Spleen (tissue), 7 donors: ENCODE data around the gene SSH2.

ENCODE experiments used
- CTCF ChIP-seq, 11 experiments: fragments of 200-600 bp in 7 of 11; fragments of 450-650 bp in 4 of 11; sonication (generic) in 4 of 11; IDR thresholded peaks in 8 of 11; conservative IDR thresholded peaks in 3 of 11; 1 replicate in 7 of 11; 2 replicates in 4 of 11; pipeline versions ENCODE4 v1.4.0 to v1.8.0; 2016 to 2021; ENCODE audit warnings: antibody characterized with exemption in 11 of 11, inconsistent platforms in 4 of 11, mild to moderate bottlenecking in 1 of 11
- POLR2A ChIP-seq, 3 donors: fragments of 450-650 bp; IDR thresholded peaks; one replicate each; pipeline ENCODE4 v1.5.1; 2017; ENCODE audit warnings: antibody characterized with exemption in 3 of 3, mild to moderate bottlenecking in 1 of 3
- POLR2AphosphoS5 ChIP-seq, 3 donors: sonication (generic); formaldehyde crosslinking; IDR thresholded peaks; one replicate each; pipeline ENCODE4 v1.5.1; 2017; ENCODE audit warnings: antibody characterized with exemption in 3 of 3
- donor health status: DM: no; HTN: no; CAD: no; lungs with moderate emphysema.
- donor health status: DM: no; HTN: no; CAD: no.
- donor health status: DM: no; HTN: no; CAD: no.

- TF ChIP-seq CTCF (IDR thresholded peaks at IDR 0.05 in 8 of 11, conservative IDR thresholded peaks at IDR 0.05 in 3 of 11) (no peak), POLR2AphosphoS5 (IDR thresholded peaks at IDR 0.05) (no peak), POLR2A (IDR thresholded peaks at IDR 0.05) (no peak)
These were observed 309.8 kb downstream of the SSH2 start for GRCh38 chr17:29620271-29620670.
